Measurements from ENCODE around the gene FCHO2.

Gene FCHO2

DNA sequence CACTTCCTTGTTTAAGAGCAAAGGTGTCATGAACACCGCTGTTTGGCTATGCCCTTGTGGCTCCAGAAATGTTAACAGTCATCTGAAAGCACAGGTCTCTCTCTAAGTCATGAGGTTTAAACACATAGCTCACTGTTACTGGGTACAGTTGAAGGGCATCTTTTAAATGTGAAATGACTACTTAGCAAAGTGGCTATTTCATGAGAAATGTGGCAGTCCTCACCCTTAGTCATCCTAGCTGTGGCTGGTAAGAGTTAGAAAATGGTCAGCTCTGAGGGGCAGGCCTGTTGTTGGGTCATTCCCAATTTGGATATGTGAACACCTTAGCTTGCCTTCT, 140.4 kb downstream of the FCHO2 start:
- no peak for DNase-seq (ENCODE audit: extremely low read depth, insufficient read length)
- no peak overlapping the region for H3K4me3 ChIP-seq (replicated peaks; ENCODE audit: low read depth, low read length)
- TF ChIP-seq, protein P1, sequence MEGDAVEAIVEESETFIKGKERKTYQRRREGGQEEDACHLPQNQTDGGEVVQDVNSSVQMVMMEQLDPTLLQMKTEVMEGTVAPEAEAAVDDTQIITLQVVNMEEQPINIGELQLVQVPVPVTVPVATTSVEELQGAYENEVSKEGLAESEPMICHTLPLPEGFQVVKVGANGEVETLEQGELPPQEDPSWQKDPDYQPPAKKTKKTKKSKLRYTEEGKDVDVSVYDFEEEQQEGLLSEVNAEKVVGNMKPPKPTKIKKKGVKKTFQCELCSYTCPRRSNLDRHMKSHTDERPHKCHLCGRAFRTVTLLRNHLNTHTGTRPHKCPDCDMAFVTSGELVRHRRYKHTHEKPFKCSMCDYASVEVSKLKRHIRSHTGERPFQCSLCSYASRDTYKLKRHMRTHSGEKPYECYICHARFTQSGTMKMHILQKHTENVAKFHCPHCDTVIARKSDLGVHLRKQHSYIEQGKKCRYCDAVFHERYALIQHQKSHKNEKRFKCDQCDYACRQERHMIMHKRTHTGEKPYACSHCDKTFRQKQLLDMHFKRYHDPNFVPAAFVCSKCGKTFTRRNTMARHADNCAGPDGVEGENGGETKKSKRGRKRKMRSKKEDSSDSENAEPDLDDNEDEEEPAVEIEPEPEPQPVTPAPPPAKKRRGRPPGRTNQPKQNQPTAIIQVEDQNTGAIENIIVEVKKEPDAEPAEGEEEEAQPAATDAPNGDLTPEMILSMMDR (IDR thresholded peaks at IDR 0.05; ENCODE audit: insufficient read depth, low read length, poor library complexity, severe bottlenecking) = no peak
- H3K36me3 ChIP-seq (ENCODE audit: control insufficient read depth, insufficient read depth, low read length) = no peaks in the 10 kb centered on the region
- H3K27me3 ChIP-seq (replicated peaks; ENCODE audit: control insufficient read depth, insufficient read depth, low read length) = no peaks in the 10 kb centered on the region

DNA sequence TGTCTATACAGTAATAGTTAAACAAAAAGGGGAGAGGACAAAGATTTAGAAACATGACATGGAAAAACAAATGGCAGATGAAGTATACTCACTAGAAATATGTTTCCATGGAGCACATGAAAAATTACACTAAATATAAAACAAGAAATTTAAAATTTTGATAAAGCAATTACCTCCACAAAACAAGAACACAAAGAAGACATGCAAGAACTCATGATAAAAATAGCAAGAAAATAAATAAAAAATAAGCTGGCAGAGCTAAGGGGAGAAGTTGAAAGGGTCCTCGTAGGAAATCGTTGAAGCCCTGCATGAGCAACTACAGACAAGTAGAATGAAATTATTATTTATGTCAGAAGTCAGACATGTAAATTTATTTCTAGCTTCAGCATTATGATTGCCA, 141.9 kb downstream of the FCHO2 start:
- H3K4me3 ChIP-seq (replicated peaks; ENCODE audit: low read depth, low read length) = no peak overlapping the region
- H3K27me3 ChIP-seq (replicated peaks; ENCODE audit: control insufficient read depth, insufficient read depth, low read length) = no peaks in the 10 kb centered on the region
- TF ChIP-seq, protein P1 (IDR thresholded peaks at IDR 0.05; ENCODE audit: insufficient read depth, low read length, poor library complexity, severe bottlenecking) = no peak
- DNase-seq (ENCODE audit: extremely low read depth, insufficient read length) = no peak
- no peaks in the 10 kb centered on the region for H3K36me3 ChIP-seq (ENCODE audit: control insufficient read depth, insufficient read depth, low read length)

GRCh38 chr5:73100109-73100508, 144.3 kb downstream of the FCHO2 start:
- H3K27me3 ChIP-seq (replicated peaks; ENCODE audit: control insufficient read depth, insufficient read depth, low read length) = no peaks in the 10 kb centered on the region
- H3K4me3 ChIP-seq (replicated peaks; ENCODE audit: low read depth, low read length) = no peak overlapping the region
- H3K36me3 ChIP-seq (ENCODE audit: control insufficient read depth, insufficient read depth, low read length) = no peaks in the 10 kb centered on the region
- TF ChIP-seq, protein P1 (IDR thresholded peaks at IDR 0.05; ENCODE audit: insufficient read depth, low read length, poor library complexity, severe bottlenecking) = no peak
- DNase-seq (ENCODE audit: extremely low read depth, insufficient read length) = no peak

DNA sequence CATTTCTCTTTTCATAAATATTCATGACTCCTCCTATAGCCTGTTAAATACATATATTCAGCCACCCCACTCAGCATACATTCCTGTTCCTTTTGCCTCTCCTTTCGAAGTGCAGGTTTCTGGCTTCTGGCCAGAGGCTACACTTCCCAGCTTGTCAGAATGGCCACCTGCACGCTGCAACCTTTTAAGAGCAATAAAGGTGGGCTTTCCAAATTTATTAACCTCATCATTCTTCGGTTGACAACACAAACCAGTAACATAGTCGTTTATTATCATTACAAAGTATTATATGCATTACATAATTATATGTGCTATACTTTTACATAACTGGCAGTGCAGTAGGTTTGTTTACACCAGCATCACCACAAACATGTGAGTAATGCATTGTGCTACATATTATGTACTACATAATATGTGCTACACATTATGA, 148.0 kb downstream of the FCHO2 start:
- TF ChIP-seq, protein P1 (IDR thresholded peaks at IDR 0.05; ENCODE audit: insufficient read depth, low read length, poor library complexity, severe bottlenecking) = no peak
- H3K36me3 ChIP-seq (ENCODE audit: control insufficient read depth, insufficient read depth, low read length) = no peaks in the 10 kb centered on the region
- no peak overlapping the region for H3K4me3 ChIP-seq (replicated peaks; ENCODE audit: low read depth, low read length)
- H3K27me3 ChIP-seq (replicated peaks; ENCODE audit: control insufficient read depth, insufficient read depth, low read length) = no peaks in the 10 kb centered on the region
- DNase-seq (ENCODE audit: extremely low read depth, insufficient read length) = no peak

DNA sequence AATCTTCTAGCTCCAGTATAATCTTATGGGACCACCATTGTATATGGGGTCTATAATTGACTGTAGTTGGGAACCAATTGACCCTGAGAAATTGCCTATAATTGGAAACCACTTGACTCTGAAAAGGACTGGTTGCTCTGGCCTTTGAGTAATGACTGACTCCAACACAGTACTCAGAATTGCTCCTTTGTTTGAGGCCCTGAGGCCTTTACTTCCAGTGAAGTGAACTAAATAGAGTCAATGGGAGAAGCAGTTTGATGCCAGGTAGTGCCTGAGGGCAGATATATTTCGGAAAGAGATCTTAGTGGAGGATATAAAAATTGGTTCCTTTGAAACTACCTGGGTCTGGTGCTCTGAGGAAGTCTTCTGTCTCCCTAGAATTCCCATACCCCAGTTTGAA, 148.5 kb downstream of the FCHO2 start:
- DNase-seq (ENCODE audit: extremely low read depth, insufficient read length) = no peak
- Histone ChIP-seq H3K27me3 (replicated peaks; ENCODE audit: control insufficient read depth, insufficient read depth, low read length) (no peaks in the 10 kb centered on the region), H3K36me3 (ENCODE audit: control insufficient read depth, insufficient read depth, low read length) (no peaks in the 10 kb centered on the region), H3K4me3 (replicated peaks; ENCODE audit: low read depth, low read length) (no peak overlapping the region)
- TF ChIP-seq, protein P1 (IDR thresholded peaks at IDR 0.05; ENCODE audit: insufficient read depth, low read length, poor library complexity, severe bottlenecking) = no peak

DNA sequence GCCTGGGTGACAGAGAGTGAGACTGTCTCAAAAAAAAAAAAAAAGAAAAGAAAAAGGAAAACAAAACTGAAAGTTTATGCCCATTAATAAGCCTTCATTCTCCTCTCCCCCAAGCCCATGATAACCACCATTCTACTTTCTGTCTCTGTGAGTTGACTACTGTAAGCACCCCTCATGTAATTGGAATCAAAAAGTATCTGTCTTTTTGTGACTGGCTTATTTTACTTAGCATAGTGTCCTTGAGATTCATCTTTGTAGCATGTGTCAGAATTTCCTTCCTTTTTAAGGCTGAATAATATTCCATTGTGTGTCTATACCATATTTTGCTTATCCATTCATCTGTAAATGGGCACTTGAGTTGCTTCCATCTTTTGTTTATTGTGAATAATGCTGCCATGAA, 150.5 kb downstream of the FCHO2 start:
- DNase-seq (ENCODE audit: extremely low read depth, insufficient read length) = no peak
- Histone ChIP-seq H3K27me3 (replicated peaks; ENCODE audit: control insufficient read depth, insufficient read depth, low read length) (no peaks in the 10 kb centered on the region), H3K36me3 (ENCODE audit: control insufficient read depth, insufficient read depth, low read length) (no peaks in the 10 kb centered on the region), H3K4me3 (replicated peaks; ENCODE audit: low read depth, low read length) (no peak overlapping the region)
- TF ChIP-seq, protein P1 (IDR thresholded peaks at IDR 0.05; ENCODE audit: insufficient read depth, low read length, poor library complexity, severe bottlenecking) = no peak
